Osteocyte (in vitro differentiated cells): ENCODE measurements around the gene PRKCSH. TPM values are rescaled to one million over a fixed set of nuclear protein-coding genes. Genes with fewer than 3 reads are reported as not detected.

Experiments
- DNase-seq: peaks from one replicate; pipeline ENCODE4 v3.0.0; 2021; ENCODE audit warnings: mixed read lengths; ENCODE audit not compliant: unreplicated experiment; ENCODE audit errors: extremely low spot score
- H3K27ac Mint-ChIP-seq: one replicate; pipeline ENCODE4 v1.8.0; 2021; ENCODE audit warnings: mild to moderate bottlenecking, mixed read lengths; ENCODE audit not compliant: unreplicated experiment
- H3K27me3 Mint-ChIP-seq: one replicate; pipeline ENCODE4 v1.8.0; 2021; ENCODE audit warnings: mixed read lengths; ENCODE audit not compliant: unreplicated experiment
- H3K36me3 Mint-ChIP-seq: one replicate; pipeline ENCODE4 v1.8.0; 2021; ENCODE audit warnings: mixed read lengths; ENCODE audit not compliant: unreplicated experiment
- H3K4me1 Mint-ChIP-seq: one replicate; pipeline ENCODE4 v1.8.0; 2021; ENCODE audit warnings: mixed read lengths; ENCODE audit not compliant: unreplicated experiment
- H3K4me3 Mint-ChIP-seq: one replicate; pipeline ENCODE4 v1.8.0; 2021; ENCODE audit warnings: mild to moderate bottlenecking, moderate library complexity, mixed read lengths; ENCODE audit not compliant: unreplicated experiment
- H3K9me3 Mint-ChIP-seq: one replicate; pipeline ENCODE4 v1.8.0; 2021; ENCODE audit warnings: mixed read lengths; ENCODE audit not compliant: unreplicated experiment
- CTCF ChIP-seq: fragments of 200-600 bp; sonication (generic); IDR thresholded peaks from 2 replicates; pipeline ENCODE4 v1.5.0; 2021; ENCODE audit warnings: antibody characterized with exemption, mild to moderate bottlenecking, moderate library complexity
- microRNA-seq: library from miRNA; unstranded; fragments of <30 nt; microRNA quantifications from one replicate; pipeline ENCODE4 v1.1.0, GENCODE V29; 2020; ENCODE audit not compliant: unreplicated experiment
- total RNA-seq: library from RNA; stranded (reverse); gene quantifications from 2 replicates; pipeline ENCODE4 v1.2.1, GENCODE V29; 2021

Gene PRKCSH
- total RNA-seq, 1 donor from 2014 or later = 415 TPM

DNA sequence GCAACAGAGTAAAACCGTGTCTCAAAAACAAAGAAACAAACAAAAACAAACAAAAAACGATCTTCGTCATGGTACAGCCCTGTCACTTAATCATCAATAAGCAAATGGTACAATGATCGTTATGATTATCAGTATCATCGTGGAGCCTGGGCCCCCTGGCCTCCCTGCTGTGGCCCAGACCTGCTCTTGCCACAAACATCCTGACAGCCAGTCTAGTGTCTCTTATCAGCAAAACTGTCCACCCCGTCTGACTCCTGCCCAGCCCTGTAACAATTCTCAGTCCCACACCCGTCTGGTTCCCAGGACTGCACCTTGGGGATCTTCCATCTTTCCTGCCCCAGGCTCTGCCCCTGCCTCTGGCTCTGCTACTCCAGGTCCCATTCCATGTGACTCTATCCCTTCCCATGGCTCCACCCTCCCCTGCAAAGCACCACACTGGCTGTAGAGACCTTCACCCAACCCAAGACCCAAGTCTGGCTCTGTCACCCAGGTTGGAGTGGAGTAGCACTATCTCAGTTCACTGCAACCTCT is 64.5 kb downstream of the PRKCSH start:
- Mint-ChIP-seq H3K27me3 (no peaks in the 10 kb centered on the region), H3K4me1 (peaks cover 7% of the 10 kb centered on the region), H3K4me3 (no peak overlapping the region), H3K9me3 (no peaks in the 10 kb centered on the region), H3K36me3 (peaks cover 6% of the 10 kb centered on the region), H3K27ac (no peak overlapping the region)
- TF ChIP-seq CTCF = no peak
- no peak for DNase-seq

Small RNAs within 50 kb of the gene (microRNA-seq; reads per million reads assigned to microRNA genes)
- gene MIR7974 = not detected

Other genes with a start within 250 kb of the PRKCSH start
- 386 and 387 TPM in 2 replicates for gene KANK2, start 238.1 kb upstream of the PRKCSH start, total RNA-seq
- gene ANGPTL8, start 196.0 kb upstream of the PRKCSH start, total RNA-seq = not detected in 2 replicates
- gene DOCK6, start 173.1 kb upstream of the PRKCSH start, total RNA-seq = 81.7 and 86.9 TPM in 2 replicates
- gene TSPAN16, start 139.5 kb upstream of the PRKCSH start, total RNA-seq = not detected in 2 replicates
- 2.6 and 4.3 TPM in 2 replicates for gene RAB3D, start 96.0 kb upstream of the PRKCSH start, total RNA-seq
- gene TMEM205, start 89.4 kb upstream of the PRKCSH start, total RNA-seq = 57.4 and 64.1 TPM in 2 replicates
- 22.4 and 28.1 TPM in 2 replicates for gene CCDC159, start 89.1 kb upstream of the PRKCSH start, total RNA-seq
- gene PLPPR2, start 80.2 kb upstream of the PRKCSH start, total RNA-seq = 51.9 and 55.8 TPM in 2 replicates
- gene SWSAP1, start 61.0 kb upstream of the PRKCSH start, total RNA-seq = 1.3 and 2.4 TPM in 2 replicates
- 2.3 and 2.4 TPM in 2 replicates for gene EPOR, start 51.3 kb upstream of the PRKCSH start, total RNA-seq
- 1.1 and 1.9 TPM in 2 replicates for gene RGL3, start 16.3 kb upstream of the PRKCSH start, total RNA-seq
- gene ODAD3, start 514 bp upstream of the PRKCSH start, total RNA-seq = not detected in 2 replicates
- not detected in 2 replicates for gene ELAVL3, start 45.4 kb downstream of the PRKCSH start, total RNA-seq
- 10.3 and 15.1 TPM in 2 replicates for gene ZNF653, start 70.2 kb downstream of the PRKCSH start, total RNA-seq
- 28.9 and 30.0 TPM in 2 replicates for gene ECSIT, start 93.5 kb downstream of the PRKCSH start, total RNA-seq
- gene CNN1, start 103.2 kb downstream of the PRKCSH start, total RNA-seq = 8.1 and 9.9 TPM in 2 replicates
- gene ELOF1, start 123.6 kb downstream of the PRKCSH start, total RNA-seq = 49.2 and 49.9 TPM in 2 replicates
- 1.3 and 1.6 TPM in 2 replicates for gene ACP5, start 142.0 kb downstream of the PRKCSH start, total RNA-seq
- 18.2 and 18.3 TPM in 2 replicates for gene ZNF627, start 161.8 kb downstream of the PRKCSH start, total RNA-seq